Measurements from ENCODE around the gene UMPS. TPM values are rescaled to one million over a fixed set of nuclear protein-coding genes. Genes with fewer than 3 reads are reported as not detected.

Gene UMPS
- total RNA-seq, 4 donors from 2014 or later = 18.5 to 37.4 (median 25.5) TPM

DNA sequence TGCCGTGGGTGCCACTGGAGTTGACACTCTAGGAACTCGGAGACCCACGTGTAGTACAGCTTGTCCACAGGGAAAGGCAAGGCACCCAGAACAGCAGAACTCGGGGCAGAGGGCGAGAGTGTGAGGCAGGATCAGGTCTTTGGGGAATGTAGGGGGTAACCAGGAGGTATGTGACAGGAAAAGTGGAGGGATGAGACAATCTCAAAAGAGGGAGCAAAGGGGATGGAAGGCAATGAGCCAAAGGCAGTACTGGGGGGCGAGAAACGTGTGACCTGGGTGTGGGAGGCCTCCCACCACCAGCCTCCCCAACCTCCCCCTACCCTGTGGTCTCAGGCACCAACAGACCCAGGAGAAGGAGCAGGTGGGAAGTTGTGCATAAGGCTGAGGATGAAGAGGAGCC, 48.9 kb downstream of the UMPS start:
- TF ChIP-seq POLR2A (IDR thresholded peaks at IDR 0.05) (no peak), CTCF (IDR thresholded peaks at IDR 0.05) (no peak)
- no peak for DNase-seq

GRCh38 chr3:124779751-124780191, 49.5 kb downstream of the UMPS start:
- WGBS, 2 donors = 81 to 100% methylated on average over 1 to 8 of the region's 9 CpGs
- TF ChIP-seq CTCF (IDR thresholded peaks at IDR 0.05) (no peak), POLR2A (IDR thresholded peaks at IDR 0.05) (no peak)
- Histone ChIP-seq H3K4me1 (peaks cover 46 to 61% of the 10 kb centered on the region in 2 donors), H3K36me3 (no peaks in the 10 kb centered on the region), H3K4me3 (replicated peaks in 1 of 3) (no peak overlapping the region), H3K9me3 (no peaks in the 10 kb centered on the region), H3K27ac (peak overlapping the region; percentile 72 to 86 (median 78)), H3K27me3 (no peaks in the 10 kb centered on the region)
- no peak for DNase-seq
- intact Hi-C loops (cut with DNase I) = no loop called here

More for the DNA sequence above, 48.9 kb downstream of the UMPS start:
- Histone ChIP-seq H3K4me1 (peaks cover 48 to 62% of the 10 kb centered on the region in 2 donors), H3K27ac (peak overlapping the region in 2 of 3 donors; percentile 78 to 86), H3K27me3 (no peaks in the 10 kb centered on the region), H3K9me3 (no peaks in the 10 kb centered on the region), H3K4me3 (replicated peaks in 1 of 3) (no peak overlapping the region), H3K36me3 (no peaks in the 10 kb centered on the region)
- 93 to 97% methylated on average over 7 of the region's 7 CpGs for WGBS, 2 donors
- intact Hi-C loops (cut with DNase I) = no loop called here

GRCh38 chr3:124780356-124780755, 50.1 kb downstream of the UMPS start:
- intact Hi-C loops (cut with DNase I) = no loop called here
- no peak overlapping the region for H3K4me3 ChIP-seq (replicated peaks in 1 of 3)

GRCh38 chr3:124780761-124781475, 50.7 kb downstream of the UMPS start:
- DNase-seq = peak; percentile 47 to 60
- Histone ChIP-seq H3K27ac (peak overlapping the region; percentile 72 to 86 (median 78)), H3K36me3 (no peaks in the 10 kb centered on the region), H3K4me3 (replicated peaks in 1 of 3) (no peak overlapping the region), H3K27me3 (no peaks in the 10 kb centered on the region), H3K4me1 (peaks cover 49 to 66% of the 10 kb centered on the region in 2 donors), H3K9me3 (no peaks in the 10 kb centered on the region)
- TF ChIP-seq POLR2A (IDR thresholded peaks at IDR 0.05) (peak in 1 of 2 donors; percentile 13), CTCF (IDR thresholded peaks at IDR 0.05) (no peak)
- intact Hi-C loops (cut with DNase I) = no loop called here
- WGBS, 2 donors = 50 to 62% methylated on average over 13 to 15 of the region's 15 CpGs

More at GRCh38 chr3:124780356-124780755, 50.1 kb downstream of the UMPS start:
- WGBS, 2 donors = 26 to 36% methylated on average over 8 of the region's 8 CpGs
- H3K9me3 ChIP-seq = no peaks in the 10 kb centered on the region
- TF ChIP-seq POLR2A (IDR thresholded peaks at IDR 0.05) (no peak), CTCF (IDR thresholded peaks at IDR 0.05) (no peak)
- H3K4me1 ChIP-seq = peaks cover 49 to 62% of the 10 kb centered on the region in 2 donors
- H3K27me3 ChIP-seq = no peaks in the 10 kb centered on the region
- DNase-seq = peak; percentile 48 to 62
- H3K36me3 ChIP-seq = no peaks in the 10 kb centered on the region
- peak overlapping the region; percentile 72 to 86 (median 78) for H3K27ac ChIP-seq
